ENCODE results near the gene MAGI1. TPM values are rescaled to one million over a fixed set of nuclear protein-coding genes. Genes with fewer than 3 reads are reported as not detected.

MAGI1 gene
- total and polyA plus RNA-seq, 7 experiments from 2014 or later, result 0.39 TPM; not detected in 6

DNA sequence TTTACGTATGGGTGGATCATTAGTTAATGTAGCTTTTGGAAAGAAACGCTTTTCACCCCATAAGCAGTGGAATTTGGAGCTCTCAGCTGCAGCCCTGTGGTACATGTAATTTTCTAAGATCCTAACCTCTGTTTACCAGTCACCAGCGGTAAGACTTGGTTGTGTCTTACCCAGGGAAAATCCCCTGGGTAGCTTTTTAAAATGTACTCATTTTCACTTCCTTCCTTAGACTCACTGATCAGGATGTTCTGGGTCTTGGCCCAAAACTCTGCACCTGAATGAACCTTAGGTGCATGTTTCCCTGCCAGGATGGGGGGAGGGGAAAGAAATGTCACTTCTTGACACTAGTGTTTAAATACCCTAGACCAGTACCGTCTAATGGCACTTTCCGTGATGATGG, 605.2 kb downstream of the MAGI1 start:
- intact Hi-C loops (cut with micrococcal nuclease), result no loop called here
- Histone ChIP-seq H3K4me1 (ENCODE audit: control insufficient read depth in 2 of 2, insufficient read depth in 2 of 2, low read length in 2 of 2) (no peaks in the 10 kb centered on the region), H3K36me3 (ENCODE audit: control insufficient read depth in 2 of 3, insufficient read depth in 3 of 3, low read length in 3 of 3) (no peaks in the 10 kb centered on the region), H3K27me3 (ENCODE audit: control insufficient read depth in 2 of 2, insufficient read depth in 2 of 2, low read length in 2 of 2) (no peaks in the 10 kb centered on the region), H3K27ac (ENCODE audit: low read depth, low read length) (no peak overlapping the region), H3K9me3 (ENCODE audit: control insufficient read depth in 2 of 3, low read length in 3 of 3) (no peaks in the 10 kb centered on the region), H3K4me3 (ENCODE audit: low read length) (no peak overlapping the region)
- no peak overlapping the region for H3K4me3 Mint-ChIP-seq
- H3K4me1 Mint-ChIP-seq, result no peaks in the 10 kb centered on the region
- H3K36me3 Mint-ChIP-seq, result no peaks in the 10 kb centered on the region
- ATAC-seq (no peak), DNase-seq (no peak)
- H3K27me3 Mint-ChIP-seq, result no peaks in the 10 kb centered on the region
- H3K27ac Mint-ChIP-seq, result no peak overlapping the region
- peaks cover 0 to 8% (median 2%) of the 10 kb centered on the region in 11 donors for H3K9me3 Mint-ChIP-seq
- ChIA-PET POLR2A (no interaction called here), CTCF (no interaction called here)

DNA sequence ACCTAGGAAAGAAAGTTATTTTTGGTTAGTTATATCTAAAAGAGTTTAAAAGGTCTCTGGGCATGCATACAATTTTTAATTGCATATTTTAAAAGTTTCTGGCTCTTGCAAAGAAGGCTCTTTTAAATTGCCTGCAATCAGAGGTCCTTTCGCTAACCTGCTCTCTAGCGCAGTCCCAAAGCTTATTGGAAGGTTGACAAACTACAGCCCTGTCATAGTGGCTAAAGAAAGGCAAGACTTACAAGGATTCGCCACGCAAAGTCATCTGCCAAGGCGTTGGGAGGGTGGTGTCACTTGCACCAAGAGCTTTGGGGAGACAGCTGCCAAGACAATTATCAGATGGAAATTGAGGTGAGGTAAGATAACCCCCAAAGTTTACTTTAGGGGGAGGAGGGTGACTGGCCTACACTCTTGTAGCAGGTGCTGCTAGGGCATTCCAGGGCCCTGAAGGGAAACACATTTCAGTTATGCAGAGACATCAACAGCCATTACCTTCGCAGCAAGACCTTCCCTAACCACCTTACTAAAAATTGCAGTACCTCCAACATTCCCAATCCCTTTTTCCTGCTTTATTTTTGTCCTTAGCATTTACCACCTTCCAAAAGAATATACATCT, 606.2 kb downstream of the MAGI1 start:
- Histone ChIP-seq H3K4me3 (ENCODE audit: low read length) (no peak overlapping the region), H3K27me3 (ENCODE audit: control insufficient read depth in 2 of 2, insufficient read depth in 2 of 2, low read length in 2 of 2) (no peaks in the 10 kb centered on the region), H3K27ac (ENCODE audit: low read depth, low read length) (no peak overlapping the region), H3K36me3 (ENCODE audit: control insufficient read depth in 2 of 3, insufficient read depth in 3 of 3, low read length in 3 of 3) (no peaks in the 10 kb centered on the region), H3K4me1 (ENCODE audit: control insufficient read depth in 2 of 2, insufficient read depth in 2 of 2, low read length in 2 of 2) (no peaks in the 10 kb centered on the region), H3K9me3 (ENCODE audit: control insufficient read depth in 2 of 3, low read length in 3 of 3) (no peaks in the 10 kb centered on the region)
- no peak for ATAC-seq
- intact Hi-C loops (cut with micrococcal nuclease), result no loop called here
- peaks cover 0 to 9% (median 2%) of the 10 kb centered on the region in 11 donors for H3K9me3 Mint-ChIP-seq
- no peak overlapping the region for H3K4me3 Mint-ChIP-seq
- POLR2A ChIA-PET, result no interaction called here
- no peaks in the 10 kb centered on the region for H3K36me3 Mint-ChIP-seq
- CTCF ChIA-PET, result no interaction called here
- no peak for DNase-seq
- H3K27ac Mint-ChIP-seq, result no peak overlapping the region
- H3K4me1 Mint-ChIP-seq, result no peaks in the 10 kb centered on the region
- no peaks in the 10 kb centered on the region for H3K27me3 Mint-ChIP-seq

DNA sequence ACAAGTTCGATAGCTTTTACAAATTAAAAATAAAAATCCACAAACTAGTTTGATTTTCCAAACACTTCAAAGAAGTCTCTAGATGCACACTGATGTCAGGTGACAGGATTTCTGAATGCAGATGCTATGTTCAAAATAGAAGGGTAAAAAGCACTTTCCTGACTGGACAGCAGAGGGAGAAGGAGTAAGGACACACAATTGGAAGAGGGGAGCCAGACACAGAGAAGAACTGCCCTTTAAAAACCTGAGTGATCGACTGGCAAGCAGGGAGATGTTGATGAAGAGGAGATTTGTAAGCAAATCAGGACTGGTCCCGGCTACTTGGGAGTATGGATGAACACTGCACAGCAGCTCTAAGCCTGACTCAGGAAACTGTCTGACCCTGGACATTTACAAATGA, 612.8 kb downstream of the MAGI1 start:
- CTCF ChIA-PET, result no interaction called here

DNA sequence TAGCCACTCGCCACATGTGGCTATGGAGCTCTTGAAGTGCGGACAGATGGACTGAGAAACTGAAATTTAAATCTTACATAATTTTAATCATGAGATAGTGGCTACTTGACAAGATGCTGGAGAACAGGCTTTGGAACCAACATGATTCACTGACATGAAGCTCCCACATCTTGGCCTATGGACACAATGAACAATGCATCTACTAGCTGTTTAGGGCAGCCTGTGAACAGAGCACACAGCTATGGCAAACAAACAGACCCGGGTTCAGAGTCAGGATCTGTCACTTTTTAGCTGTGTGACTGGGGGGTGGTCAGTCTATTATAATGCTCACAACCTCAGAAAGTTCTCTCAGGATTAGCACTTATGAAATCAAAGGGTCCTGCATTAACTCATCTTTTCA, 616.6 kb downstream of the MAGI1 start:
- Histone ChIP-seq H3K4me3 (ENCODE audit: low read length) (no peak overlapping the region), H3K27ac (ENCODE audit: low read depth, low read length) (no peak overlapping the region), H3K9me3 (ENCODE audit: control insufficient read depth in 2 of 3, low read length in 3 of 3) (no peaks in the 10 kb centered on the region), H3K36me3 (ENCODE audit: control insufficient read depth in 2 of 3, insufficient read depth in 3 of 3, low read length in 3 of 3) (no peaks in the 10 kb centered on the region), H3K4me1 (ENCODE audit: control insufficient read depth in 2 of 2, insufficient read depth in 2 of 2, low read length in 2 of 2) (no peaks in the 10 kb centered on the region), H3K27me3 (ENCODE audit: control insufficient read depth in 2 of 2, insufficient read depth in 2 of 2, low read length in 2 of 2) (no peaks in the 10 kb centered on the region)
- H3K36me3 Mint-ChIP-seq, result no peaks in the 10 kb centered on the region
- intact Hi-C loops (cut with micrococcal nuclease), result no loop called here
- ATAC-seq (no peak), DNase-seq (no peak)
- H3K27ac Mint-ChIP-seq, result no peak overlapping the region
- peaks cover 0 to 2% (median 0%) of the 10 kb centered on the region in 7 donors for H3K4me1 Mint-ChIP-seq
- POLR2A ChIA-PET, result no interaction called here
- H3K4me3 Mint-ChIP-seq, result no peak overlapping the region
- H3K9me3 Mint-ChIP-seq, result peaks cover 0 to 15% (median 0%) of the 10 kb centered on the region in 11 donors
- peaks cover 0 to 6% (median 0%) of the 10 kb centered on the region in 5 donors for H3K27me3 Mint-ChIP-seq
- CTCF ChIA-PET, result no interaction called here

More for the DNA sequence above, 612.8 kb downstream of the MAGI1 start:
- POLR2A ChIA-PET, result no interaction called here
- Mint-ChIP-seq H3K27ac (no peak overlapping the region), H3K4me3 (no peak overlapping the region), H3K36me3 (no peaks in the 10 kb centered on the region), H3K9me3 (peaks cover 0 to 15% (median 2%) of the 10 kb centered on the region in 11 donors), H3K4me1 (no peaks in the 10 kb centered on the region), H3K27me3 (no peaks in the 10 kb centered on the region)
- no peaks in the 10 kb centered on the region for H3K27me3 ChIP-seq (ENCODE audit: control insufficient read depth in 2 of 2, insufficient read depth in 2 of 2, low read length in 2 of 2)
- intact Hi-C loops (cut with micrococcal nuclease), result no loop called here
- ATAC-seq (no peak), DNase-seq (no peak)
- no peaks in the 10 kb centered on the region for H3K36me3 ChIP-seq (ENCODE audit: control insufficient read depth in 2 of 3, insufficient read depth in 3 of 3, low read length in 3 of 3)
- no peaks in the 10 kb centered on the region for H3K9me3 ChIP-seq (ENCODE audit: control insufficient read depth in 2 of 3, low read length in 3 of 3)
- no peaks in the 10 kb centered on the region for H3K4me1 ChIP-seq (ENCODE audit: control insufficient read depth in 2 of 2, insufficient read depth in 2 of 2, low read length in 2 of 2)
- no peak overlapping the region for H3K27ac ChIP-seq (ENCODE audit: low read depth, low read length)
- H3K4me3 ChIP-seq (ENCODE audit: low read length), result no peak overlapping the region

DNA sequence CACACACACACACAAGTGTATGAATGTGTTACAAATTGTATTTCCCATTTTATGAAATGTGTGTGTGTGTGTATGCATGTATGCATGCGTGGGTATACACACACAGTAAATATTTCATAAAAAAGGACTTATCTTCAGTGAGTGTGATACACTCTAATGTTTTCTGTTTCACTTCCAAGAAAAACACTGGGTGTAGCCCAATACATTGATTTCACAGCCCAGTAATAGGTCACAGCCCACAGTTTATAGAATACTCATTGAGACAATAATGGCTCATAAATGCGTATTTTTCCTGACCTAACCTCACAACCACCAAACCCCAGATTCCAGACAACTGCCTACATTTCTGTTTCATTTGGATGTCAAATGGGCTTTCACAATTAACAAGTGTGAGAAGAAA, 619.5 kb downstream of the MAGI1 start:
- H3K4me3 Mint-ChIP-seq, result no peak overlapping the region
- H3K27ac ChIP-seq (ENCODE audit: low read depth, low read length), result no peak overlapping the region
- no peaks in the 10 kb centered on the region for H3K36me3 ChIP-seq (ENCODE audit: control insufficient read depth in 2 of 3, insufficient read depth in 3 of 3, low read length in 3 of 3)
- H3K9me3 Mint-ChIP-seq, result peaks cover 0 to 20% (median 4%) of the 10 kb centered on the region in 11 donors
- H3K27me3 ChIP-seq (ENCODE audit: control insufficient read depth in 2 of 2, insufficient read depth in 2 of 2, low read length in 2 of 2), result no peaks in the 10 kb centered on the region
- H3K27ac Mint-ChIP-seq, result no peak overlapping the region
- no peaks in the 10 kb centered on the region for H3K36me3 Mint-ChIP-seq
- H3K27me3 Mint-ChIP-seq, result peaks cover 0 to 6% (median 0%) of the 10 kb centered on the region in 5 donors
- ATAC-seq, result no peak
- intact Hi-C loops (cut with micrococcal nuclease), result no loop called here
- DNase-seq, result no peak
- H3K4me1 ChIP-seq (ENCODE audit: control insufficient read depth in 2 of 2, insufficient read depth in 2 of 2, low read length in 2 of 2), result no peaks in the 10 kb centered on the region
- POLR2A ChIA-PET, result no interaction called here
- H3K9me3 ChIP-seq (ENCODE audit: control insufficient read depth in 2 of 3, low read length in 3 of 3), result no peaks in the 10 kb centered on the region
- no peak overlapping the region for H3K4me3 ChIP-seq (ENCODE audit: low read length)
- peaks cover 0 to 2% (median 0%) of the 10 kb centered on the region in 7 donors for H3K4me1 Mint-ChIP-seq
- CTCF ChIA-PET, result no interaction called here

DNA sequence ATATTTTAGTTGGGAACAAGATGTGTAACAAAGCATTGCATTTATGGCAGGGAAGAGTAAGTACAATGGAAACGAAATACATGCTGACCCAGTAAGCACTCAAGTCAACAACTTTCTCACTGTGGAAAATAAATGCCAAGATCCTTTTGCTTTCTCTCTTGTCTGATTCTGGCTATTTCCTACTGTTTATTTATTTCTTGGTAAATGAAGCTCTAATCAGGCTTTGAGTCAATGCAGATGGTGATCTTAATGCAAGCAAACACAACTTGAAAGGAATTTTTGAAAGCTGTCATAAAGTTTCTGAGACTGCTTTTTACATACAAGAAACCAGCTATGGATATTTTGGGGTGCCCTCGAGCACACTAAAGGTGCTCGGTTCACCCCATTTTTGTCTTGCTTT, 624.8 kb downstream of the MAGI1 start:
- H3K27me3 Mint-ChIP-seq, result no peaks in the 10 kb centered on the region
- H3K4me1 Mint-ChIP-seq, result no peaks in the 10 kb centered on the region
- Histone ChIP-seq H3K27ac (ENCODE audit: low read depth, low read length) (no peak overlapping the region), H3K36me3 (ENCODE audit: control insufficient read depth in 2 of 3, insufficient read depth in 3 of 3, low read length in 3 of 3) (no peaks in the 10 kb centered on the region), H3K9me3 (ENCODE audit: control insufficient read depth in 2 of 3, low read length in 3 of 3) (no peaks in the 10 kb centered on the region), H3K27me3 (ENCODE audit: control insufficient read depth in 2 of 2, insufficient read depth in 2 of 2, low read length in 2 of 2) (no peaks in the 10 kb centered on the region), H3K4me3 (ENCODE audit: low read length) (no peak overlapping the region), H3K4me1 (ENCODE audit: control insufficient read depth in 2 of 2, insufficient read depth in 2 of 2, low read length in 2 of 2) (no peaks in the 10 kb centered on the region)
- DNase-seq (no peak), ATAC-seq (no peak)
- H3K4me3 Mint-ChIP-seq, result no peak overlapping the region
- intact Hi-C loops (cut with micrococcal nuclease), result loop anchor here in 1 of 2 donors (5.0 kb wide), 1 partner anchor 1382 kb away; no protein-coding TSS in a partner anchor
- CTCF ChIA-PET, result no interaction called here
- H3K36me3 Mint-ChIP-seq, result no peaks in the 10 kb centered on the region
- no peak overlapping the region for H3K27ac Mint-ChIP-seq
- H3K9me3 Mint-ChIP-seq, result peaks cover 0 to 19% (median 4%) of the 10 kb centered on the region in 11 donors
- POLR2A ChIA-PET, result no interaction called here

DNA sequence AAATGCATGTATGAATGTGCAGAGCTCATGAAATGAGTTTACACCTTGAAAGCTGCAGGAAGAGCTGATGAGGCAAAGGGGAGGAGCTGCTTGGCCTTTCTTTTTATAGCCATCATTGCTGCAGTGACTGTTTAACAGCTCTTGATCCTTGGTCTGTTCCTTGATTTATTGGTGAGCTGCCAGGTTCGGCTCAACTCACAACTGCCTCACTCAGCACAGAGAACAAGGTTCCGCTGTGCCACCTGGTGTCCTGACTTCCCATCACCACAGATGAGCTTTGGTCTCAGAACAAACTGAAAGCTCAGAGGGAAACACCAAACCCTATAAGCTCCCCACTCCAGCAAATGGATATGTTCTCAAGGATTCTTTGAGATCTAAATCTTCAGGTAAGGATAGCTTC, 626.1 kb downstream of the MAGI1 start:
- Histone ChIP-seq H3K9me3 (ENCODE audit: control insufficient read depth in 2 of 3, low read length in 3 of 3) (no peaks in the 10 kb centered on the region), H3K36me3 (ENCODE audit: control insufficient read depth in 2 of 3, insufficient read depth in 3 of 3, low read length in 3 of 3) (no peaks in the 10 kb centered on the region), H3K4me3 (ENCODE audit: low read length) (no peak overlapping the region), H3K27ac (ENCODE audit: low read depth, low read length) (no peak overlapping the region), H3K4me1 (ENCODE audit: control insufficient read depth in 2 of 2, insufficient read depth in 2 of 2, low read length in 2 of 2) (no peaks in the 10 kb centered on the region), H3K27me3 (ENCODE audit: control insufficient read depth in 2 of 2, insufficient read depth in 2 of 2, low read length in 2 of 2) (no peaks in the 10 kb centered on the region)
- Mint-ChIP-seq H3K27ac (no peak overlapping the region), H3K36me3 (no peaks in the 10 kb centered on the region), H3K4me3 (no peak overlapping the region), H3K27me3 (no peaks in the 10 kb centered on the region), H3K9me3 (peaks cover 0 to 23% (median 5%) of the 10 kb centered on the region in 11 donors), H3K4me1 (no peaks in the 10 kb centered on the region)
- no peak for DNase-seq
- ChIA-PET CTCF (no interaction called here), POLR2A (no interaction called here)
- intact Hi-C loops (cut with micrococcal nuclease), result loop anchor here in 1 of 2 donors (5.0 kb wide), 1 partner anchor 1380 kb away; no protein-coding TSS in a partner anchor
- no peak for ATAC-seq

Data from naive thymus-derived CD4-positive, alpha-beta T cell (primary cell).